HG03159 (cell line): ENCODE measurements around the gene INO80C.

ENCODE experiments used
- ATAC-seq: cut with Tn5 transposase; IDR thresholded peaks from one replicate; pipeline ENCODE4 v1.9.1; 2021; ENCODE audit warnings: mild to moderate bottlenecking, moderate library complexity; ENCODE audit not compliant: unreplicated experiment

INO80C gene

GRCh38 chr18:35435401-35435800 is 62.4 kb downstream of the INO80C start:
- no peak for ATAC-seq

GRCh38 chr18:35432565-35433001 is 65.2 kb downstream of the INO80C start:
- ATAC-seq: no peak

- ATAC-seq: no peak
Measured at GRCh38 chr18:35431374-35431741, 66.4 kb downstream of the INO80C start.

- no peak for ATAC-seq
Measured at GRCh38 chr18:35430721-35431373, 66.9 kb downstream of the INO80C start.

GRCh38 chr18:35426786-35427185 is 71.0 kb downstream of the INO80C start:
- ATAC-seq: no peak

- ATAC-seq: no peak
Measured at GRCh38 chr18:35424356-35424755, 73.4 kb downstream of the INO80C start.

- no peak for ATAC-seq
Measured at GRCh38 chr18:35422237-35422636, 75.5 kb downstream of the INO80C start.

- ATAC-seq: no peak
Measured at GRCh38 chr18:35418610-35419009, 79.2 kb downstream of the INO80C start.
